ENCODE measurements around the gene OR1F1. TPM values are rescaled to one million over a fixed set of nuclear protein-coding genes. Genes with fewer than 3 reads are reported as not detected.

The OR1F1 gene
- total and polyA plus RNA-seq, 9 of the 15 experiments (the other 6 are each of a cell fraction or from before 2014, with no cell fraction given), result 0.15 to 0.61 (median 0.35) TPM; not detected in 3

DNA sequence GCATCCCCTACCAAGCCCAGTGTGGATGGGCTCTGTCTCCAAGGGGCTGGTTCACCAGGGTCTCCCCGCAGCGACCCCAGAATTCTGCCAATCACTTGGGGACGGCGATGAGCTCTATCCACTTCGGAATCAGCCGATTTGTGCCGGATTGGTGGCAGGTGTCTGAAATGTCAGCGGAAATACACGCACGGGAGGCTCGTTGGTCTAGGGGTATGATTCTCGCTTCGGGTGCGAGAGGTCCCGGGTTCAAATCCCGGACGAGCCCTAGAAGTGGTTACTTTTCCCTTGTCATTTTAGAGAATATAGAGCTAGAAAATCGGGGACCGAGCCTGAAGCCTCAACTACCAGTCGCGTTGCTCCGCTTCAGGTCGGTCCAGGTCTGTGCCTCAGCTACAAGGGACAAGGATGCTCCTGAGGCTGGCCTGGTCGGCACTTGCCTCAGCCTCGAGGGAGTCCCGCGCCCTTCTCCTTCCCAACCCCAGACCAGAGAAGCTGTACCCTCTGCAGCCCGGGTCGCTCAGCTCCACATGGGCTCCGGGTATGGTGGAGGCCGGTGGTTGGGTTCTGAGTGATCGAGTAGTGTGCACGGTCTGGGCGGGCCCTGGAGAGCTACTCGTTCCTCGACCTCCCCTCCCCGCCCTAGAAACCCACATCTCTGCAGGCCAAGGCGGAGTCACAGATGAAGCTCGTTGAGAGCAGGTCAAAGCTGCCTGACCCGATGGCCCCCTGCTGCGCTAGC, 16.0 kb upstream of the OR1F1 start (continued):
- TF ChIP-seq, protein P1, sequence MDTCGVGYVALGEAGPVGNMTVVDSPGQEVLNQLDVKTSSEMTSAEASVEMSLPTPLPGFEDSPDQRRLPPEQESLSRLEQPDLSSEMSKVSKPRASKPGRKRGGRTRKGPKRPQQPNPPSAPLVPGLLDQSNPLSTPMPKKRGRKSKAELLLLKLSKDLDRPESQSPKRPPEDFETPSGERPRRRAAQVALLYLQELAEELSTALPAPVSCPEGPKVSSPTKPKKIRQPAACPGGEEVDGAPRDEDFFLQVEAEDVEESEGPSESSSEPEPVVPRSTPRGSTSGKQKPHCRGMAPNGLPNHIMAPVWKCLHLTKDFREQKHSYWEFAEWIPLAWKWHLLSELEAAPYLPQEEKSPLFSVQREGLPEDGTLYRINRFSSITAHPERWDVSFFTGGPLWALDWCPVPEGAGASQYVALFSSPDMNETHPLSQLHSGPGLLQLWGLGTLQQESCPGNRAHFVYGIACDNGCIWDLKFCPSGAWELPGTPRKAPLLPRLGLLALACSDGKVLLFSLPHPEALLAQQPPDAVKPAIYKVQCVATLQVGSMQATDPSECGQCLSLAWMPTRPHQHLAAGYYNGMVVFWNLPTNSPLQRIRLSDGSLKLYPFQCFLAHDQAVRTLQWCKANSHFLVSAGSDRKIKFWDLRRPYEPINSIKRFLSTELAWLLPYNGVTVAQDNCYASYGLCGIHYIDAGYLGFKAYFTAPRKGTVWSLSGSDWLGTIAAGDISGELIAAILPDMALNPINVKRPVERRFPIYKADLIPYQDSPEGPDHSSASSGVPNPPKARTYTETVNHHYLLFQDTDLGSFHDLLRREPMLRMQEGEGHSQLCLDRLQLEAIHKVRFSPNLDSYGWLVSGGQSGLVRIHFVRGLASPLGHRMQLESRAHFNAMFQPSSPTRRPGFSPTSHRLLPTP (IDR thresholded peaks at IDR 0.05; ENCODE audit: borderline replicate concordance, extremely low read depth, insufficient read length), result peak; percentile 70
- TF ChIP-seq, protein P2, sequence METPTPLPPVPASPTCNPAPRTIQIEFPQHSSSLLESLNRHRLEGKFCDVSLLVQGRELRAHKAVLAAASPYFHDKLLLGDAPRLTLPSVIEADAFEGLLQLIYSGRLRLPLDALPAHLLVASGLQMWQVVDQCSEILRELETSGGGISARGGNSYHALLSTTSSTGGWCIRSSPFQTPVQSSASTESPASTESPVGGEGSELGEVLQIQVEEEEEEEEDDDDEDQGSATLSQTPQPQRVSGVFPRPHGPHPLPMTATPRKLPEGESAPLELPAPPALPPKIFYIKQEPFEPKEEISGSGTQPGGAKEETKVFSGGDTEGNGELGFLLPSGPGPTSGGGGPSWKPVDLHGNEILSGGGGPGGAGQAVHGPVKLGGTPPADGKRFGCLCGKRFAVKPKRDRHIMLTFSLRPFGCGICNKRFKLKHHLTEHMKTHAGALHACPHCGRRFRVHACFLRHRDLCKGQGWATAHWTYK (CRISPR knock-in tag; IDR thresholded peaks at IDR 0.05), result no peak
- TF ChIP-seq HCFC1 (IDR thresholded peaks at IDR 0.05; ENCODE audit: low read depth, low read length), result no peak
- no peak for TF ChIP-seq PCBP2 (IDR thresholded peaks at IDR 0.05; ENCODE audit: low read depth, low read length, poor library complexity, severe bottlenecking)
- no peak for TF ChIP-seq CHCHD3 (CRISPR knock-in tag; IDR thresholded peaks at IDR 0.05)
- no peak for TF ChIP-seq STAT5A (IDR thresholded peaks at IDR 0.05; ENCODE audit: borderline replicate concordance, low read length)
- no peak; the same call in 1 of the 2 replicates for TF ChIP-seq ZNF24 (IDR thresholded peaks at IDR 0.05)
- TF ChIP-seq, protein P3, sequence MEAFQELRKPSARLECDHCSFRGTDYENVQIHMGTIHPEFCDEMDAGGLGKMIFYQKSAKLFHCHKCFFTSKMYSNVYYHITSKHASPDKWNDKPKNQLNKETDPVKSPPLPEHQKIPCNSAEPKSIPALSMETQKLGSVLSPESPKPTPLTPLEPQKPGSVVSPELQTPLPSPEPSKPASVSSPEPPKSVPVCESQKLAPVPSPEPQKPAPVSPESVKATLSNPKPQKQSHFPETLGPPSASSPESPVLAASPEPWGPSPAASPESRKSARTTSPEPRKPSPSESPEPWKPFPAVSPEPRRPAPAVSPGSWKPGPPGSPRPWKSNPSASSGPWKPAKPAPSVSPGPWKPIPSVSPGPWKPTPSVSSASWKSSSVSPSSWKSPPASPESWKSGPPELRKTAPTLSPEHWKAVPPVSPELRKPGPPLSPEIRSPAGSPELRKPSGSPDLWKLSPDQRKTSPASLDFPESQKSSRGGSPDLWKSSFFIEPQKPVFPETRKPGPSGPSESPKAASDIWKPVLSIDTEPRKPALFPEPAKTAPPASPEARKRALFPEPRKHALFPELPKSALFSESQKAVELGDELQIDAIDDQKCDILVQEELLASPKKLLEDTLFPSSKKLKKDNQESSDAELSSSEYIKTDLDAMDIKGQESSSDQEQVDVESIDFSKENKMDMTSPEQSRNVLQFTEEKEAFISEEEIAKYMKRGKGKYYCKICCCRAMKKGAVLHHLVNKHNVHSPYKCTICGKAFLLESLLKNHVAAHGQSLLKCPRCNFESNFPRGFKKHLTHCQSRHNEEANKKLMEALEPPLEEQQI (IDR thresholded peaks at IDR 0.05), result no peak
- TF ChIP-seq, protein P4, sequence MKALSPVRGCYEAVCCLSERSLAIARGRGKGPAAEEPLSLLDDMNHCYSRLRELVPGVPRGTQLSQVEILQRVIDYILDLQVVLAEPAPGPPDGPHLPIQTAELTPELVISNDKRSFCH (CRISPR knock-in tag; IDR thresholded peaks at IDR 0.05), result no peak
- TF ChIP-seq, protein P4 (tag; IDR thresholded peaks at IDR 0.05), result no peak
- no peak for TF ChIP-seq HOXB6 (CRISPR knock-in tag; IDR thresholded peaks at IDR 0.05; ENCODE audit: borderline replicate concordance)
- TF ChIP-seq, protein P5, sequence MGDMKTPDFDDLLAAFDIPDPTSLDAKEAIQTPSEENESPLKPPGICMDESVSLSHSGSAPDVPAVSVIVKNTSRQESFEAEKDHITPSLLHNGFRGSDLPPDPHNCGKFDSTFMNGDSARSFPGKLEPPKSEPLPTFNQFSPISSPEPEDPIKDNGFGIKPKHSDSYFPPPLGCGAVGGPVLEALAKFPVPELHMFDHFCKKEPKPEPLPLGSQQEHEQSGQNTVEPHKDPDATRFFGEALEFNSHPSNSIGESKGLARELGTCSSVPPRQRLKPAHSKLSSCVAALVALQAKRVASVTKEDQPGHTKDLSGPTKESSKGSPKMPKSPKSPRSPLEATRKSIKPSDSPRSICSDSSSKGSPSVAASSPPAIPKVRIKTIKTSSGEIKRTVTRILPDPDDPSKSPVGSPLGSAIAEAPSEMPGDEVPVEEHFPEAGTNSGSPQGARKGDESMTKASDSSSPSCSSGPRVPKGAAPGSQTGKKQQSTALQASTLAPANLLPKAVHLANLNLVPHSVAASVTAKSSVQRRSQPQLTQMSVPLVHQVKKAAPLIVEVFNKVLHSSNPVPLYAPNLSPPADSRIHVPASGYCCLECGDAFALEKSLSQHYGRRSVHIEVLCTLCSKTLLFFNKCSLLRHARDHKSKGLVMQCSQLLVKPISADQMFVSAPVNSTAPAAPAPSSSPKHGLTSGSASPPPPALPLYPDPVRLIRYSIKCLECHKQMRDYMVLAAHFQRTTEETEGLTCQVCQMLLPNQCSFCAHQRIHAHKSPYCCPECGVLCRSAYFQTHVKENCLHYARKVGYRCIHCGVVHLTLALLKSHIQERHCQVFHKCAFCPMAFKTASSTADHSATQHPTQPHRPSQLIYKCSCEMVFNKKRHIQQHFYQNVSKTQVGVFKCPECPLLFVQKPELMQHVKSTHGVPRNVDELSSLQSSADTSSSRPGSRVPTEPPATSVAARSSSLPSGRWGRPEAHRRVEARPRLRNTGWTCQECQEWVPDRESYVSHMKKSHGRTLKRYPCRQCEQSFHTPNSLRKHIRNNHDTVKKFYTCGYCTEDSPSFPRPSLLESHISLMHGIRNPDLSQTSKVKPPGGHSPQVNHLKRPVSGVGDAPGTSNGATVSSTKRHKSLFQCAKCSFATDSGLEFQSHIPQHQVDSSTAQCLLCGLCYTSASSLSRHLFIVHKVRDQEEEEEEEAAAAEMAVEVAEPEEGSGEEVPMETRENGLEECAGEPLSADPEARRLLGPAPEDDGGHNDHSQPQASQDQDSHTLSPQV (IDR thresholded peaks at IDR 0.05), result no peak
- 0 out of 2 replicates have a peak, but pooled peaks have one; percentile 62 for TF ChIP-seq CC2D1A (IDR thresholded peaks at IDR 0.05)
- TF ChIP-seq ZC3H11A (IDR thresholded peaks at IDR 0.05; ENCODE audit: low read depth, low read length), result no peak
